GM12892 (cell line): Measurements from ENCODE around the gene STRN4.

Experiments
- DNase-seq: peaks from one replicate; pipeline ENCODE4 v3.0.0; 2011; ENCODE audit not compliant: insufficient read length
- FAIRE-seq: peaks from 2 replicates; lab custom pipeline; 2011; peaks lifted over from hg19 to GRCh38; lab: Jason Lieb, UNC
- POLR2A ChIP-seq: IDR thresholded peaks from 2 replicates; pipeline ENCODE4 v1.6.1; 2011; ENCODE audit warnings: low read depth, low read length, control low read depth
- POLR2AphosphoS5 ChIP-seq: IDR thresholded peaks from 2 replicates; pipeline ENCODE4 v1.6.1; 2011; ENCODE audit warnings: low read depth, low read length, control low read depth
- TAF1 ChIP-seq: IDR thresholded peaks from 2 replicates; pipeline ENCODE4 v1.6.1; 2011; ENCODE audit warnings: low read depth, mild to moderate bottlenecking, control low read depth, low read length, borderline replicate concordance

Gene STRN4

GRCh38 chr19:46732966-46733689 lies 13.1 kb downstream of the STRN4 start:
- FAIRE-seq: no peak
- no peak for DNase-seq
- TF ChIP-seq POLR2AphosphoS5 (no peak), TAF1 (no peak), POLR2A (no peak)

- DNase-seq: no peak
- FAIRE-seq: no peak
- TF ChIP-seq POLR2AphosphoS5: no peak
Measured at GRCh38 chr19:46732172-46732938, 13.9 kb downstream of the STRN4 start.

DNA sequence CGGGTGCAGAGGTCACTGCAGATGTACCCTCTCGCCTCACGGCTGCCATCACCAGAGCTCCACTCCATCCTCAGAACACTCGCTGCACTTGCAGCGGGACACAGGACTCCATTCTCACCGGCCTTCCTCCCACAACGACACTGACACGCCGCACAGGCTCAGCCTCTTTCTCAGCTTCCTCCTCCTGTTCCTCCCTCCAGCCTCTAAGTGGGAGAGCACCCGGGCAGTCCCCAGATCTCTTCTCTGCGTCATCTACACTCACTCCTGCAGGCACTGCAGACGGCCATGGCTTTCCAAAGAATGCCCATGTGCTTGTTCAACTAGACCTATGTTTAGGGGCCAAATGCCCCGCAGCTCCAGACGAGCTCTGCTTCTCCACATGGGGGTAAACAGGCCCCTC lies 14.7 kb downstream of the STRN4 start:
- no peak for DNase-seq
- no peak for TF ChIP-seq POLR2A
- TF ChIP-seq POLR2AphosphoS5: no peak
- TF ChIP-seq TAF1: no peak
- FAIRE-seq: no peak

- FAIRE-seq (no peak), DNase-seq (no peak)
Measured at GRCh38 chr19:46731007-46731501, 15.2 kb downstream of the STRN4 start.

GRCh38 chr19:46730595-46730994 lies 15.7 kb downstream of the STRN4 start:
- no peak for FAIRE-seq
- no peak for TF ChIP-seq TAF1
- no peak for DNase-seq

More at GRCh38 chr19:46731007-46731501, 15.2 kb downstream of the STRN4 start:
- TF ChIP-seq POLR2AphosphoS5: no peak
- no peak for TF ChIP-seq POLR2A
- TF ChIP-seq TAF1: no peak

DNA sequence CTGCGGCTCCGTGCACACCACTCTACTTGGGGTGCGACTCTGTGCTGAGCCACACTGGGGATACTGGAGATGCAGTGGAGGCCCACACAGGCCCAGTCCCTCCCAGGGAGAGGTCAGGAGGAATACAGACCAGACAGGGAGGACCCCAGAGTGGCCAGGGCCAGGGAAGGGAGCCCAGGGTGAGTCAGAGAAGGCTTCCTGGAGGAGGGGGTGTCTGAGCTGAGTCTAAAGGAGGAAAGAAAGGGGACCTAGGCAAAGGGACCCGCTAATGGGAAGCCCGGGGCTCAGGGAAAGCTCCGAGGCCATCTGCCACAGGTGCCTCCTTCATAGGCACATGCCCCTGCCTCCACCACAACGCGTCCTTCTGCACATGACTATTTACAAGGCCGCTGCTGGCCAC lies 16.1 kb downstream of the STRN4 start:
- FAIRE-seq (no peak), DNase-seq (no peak)
- TF ChIP-seq TAF1 (no peak), POLR2A (no peak), POLR2AphosphoS5 (no peak)

GRCh38 chr19:46729696-46730095 lies 16.6 kb downstream of the STRN4 start:
- TF ChIP-seq POLR2AphosphoS5 (no peak), POLR2A (no peak), TAF1 (no peak)
- DNase-seq: no peak
- no peak for FAIRE-seq

DNA sequence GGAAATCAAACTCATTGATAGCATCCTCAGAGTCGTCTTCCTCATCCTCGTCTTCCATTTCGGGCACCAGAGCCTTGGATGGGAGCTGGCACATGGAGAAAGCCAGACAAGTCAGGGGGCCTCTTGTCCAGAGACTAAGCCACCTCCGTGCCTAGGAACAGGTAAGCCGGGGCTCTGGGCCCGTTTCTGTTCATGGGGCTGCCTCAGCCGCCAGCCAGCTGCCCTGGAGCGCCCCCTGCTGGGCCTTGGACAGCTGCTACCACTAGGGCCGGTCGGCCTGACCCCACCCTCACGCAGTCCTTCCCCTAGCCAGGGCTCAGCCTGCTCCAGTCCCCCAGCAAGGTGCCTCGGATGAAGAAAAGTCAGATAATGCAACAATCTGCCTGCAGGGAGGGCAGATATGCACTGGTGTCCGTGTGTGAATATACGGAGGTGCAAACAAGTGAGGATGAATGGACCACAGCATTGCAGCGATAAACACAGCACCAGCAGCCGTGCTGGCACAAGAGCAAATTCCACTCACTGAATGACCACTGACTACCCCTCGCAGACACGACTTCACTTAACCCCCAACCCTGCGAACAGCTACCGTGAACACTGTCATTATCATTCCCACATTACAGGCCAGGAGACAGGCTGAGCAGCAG lies 17.4 kb downstream of the STRN4 start:
- peak; percentile 87 for FAIRE-seq
- 0 out of 2 replicates have a peak, but pooled peaks have one; percentile 29 for TF ChIP-seq POLR2AphosphoS5
- TF ChIP-seq TAF1: no peak
- TF ChIP-seq POLR2A: no peak
- DNase-seq: peak; percentile 98

DNA sequence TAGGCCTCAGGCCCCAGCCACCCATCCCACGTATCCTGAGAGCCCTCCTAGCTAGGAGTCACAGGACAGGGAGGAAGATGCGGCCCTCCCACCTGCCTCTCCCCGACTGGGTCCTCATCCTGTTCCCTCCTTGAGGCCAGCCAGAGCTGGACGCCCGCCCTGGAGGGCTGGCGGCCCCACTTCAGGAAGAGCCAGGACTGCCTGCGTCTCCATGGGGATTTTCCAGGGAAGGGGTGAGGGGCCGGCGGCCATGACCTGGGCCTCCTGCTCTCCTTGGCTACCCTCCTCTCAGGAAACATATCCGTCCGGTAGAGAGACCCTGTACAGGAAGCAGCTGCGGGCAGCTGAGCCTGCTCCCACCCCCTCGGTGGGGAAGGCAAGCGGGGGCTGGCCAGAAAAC lies 18.0 kb downstream of the STRN4 start:
- FAIRE-seq (no peak), DNase-seq (no peak)
- TF ChIP-seq POLR2A (no peak), POLR2AphosphoS5 (no peak), TAF1 (no peak)

- DNase-seq (no peak), FAIRE-seq (no peak)
- TF ChIP-seq TAF1 (no peak), POLR2A (no peak), POLR2AphosphoS5 (no peak)
Measured at GRCh38 chr19:46727757-46728156, 18.5 kb downstream of the STRN4 start.

GRCh38 chr19:46726971-46727501 lies 19.2 kb downstream of the STRN4 start:
- no peak for TF ChIP-seq POLR2A
- DNase-seq (no peak), FAIRE-seq (no peak)
